ENCODE results near the gene DUSP8. TPM values are rescaled to one million over a fixed set of nuclear protein-coding genes. Genes with fewer than 3 reads are reported as not detected.

Gene DUSP8
- total RNA-seq, 2 experiments from 2014 or later, result 1.4 to 2.0 TPM

- intact Hi-C loops (cut with micrococcal nuclease), result no loop called here
- no peak for ATAC-seq
- POLR2A ChIA-PET, result interaction anchor here (0.5 to 1.1 kb wide), 2 partner anchors 34 to 76 kb away, joined by 3 to 5 read pairs; no protein-coding TSS in a partner anchor
- no peak for DNase-seq
- H3K4me1 Mint-ChIP-seq (ENCODE audit: low read depth), result peaks cover 41% of the 10 kb centered on the region
- H3K36me3 Mint-ChIP-seq (ENCODE audit: low read depth), result no peaks in the 10 kb centered on the region
- no peak overlapping the region for H3K27ac Mint-ChIP-seq
- H3K27me3 Mint-ChIP-seq, result no peaks in the 10 kb centered on the region
- no peak overlapping the region for H3K4me3 Mint-ChIP-seq
- CTCF ChIA-PET, result interaction anchor here (0.8 to 1.7 kb wide), 3 partner anchors 9 to 52 kb away, joined by 3 to 10 read pairs (median 5); no protein-coding TSS in a partner anchor
- no peaks in the 10 kb centered on the region for H3K9me3 Mint-ChIP-seq
- TF ChIP-seq CTCF (IDR thresholded peaks at IDR 0.05), result no peak
Observed at GRCh38 chr11:1523077-1523476, 49.0 kb downstream of the DUSP8 start.

- Mint-ChIP-seq H3K36me3 (ENCODE audit: low read depth) (no peaks in the 10 kb centered on the region), H3K27me3 (no peaks in the 10 kb centered on the region), H3K9me3 (no peaks in the 10 kb centered on the region), H3K27ac (no peak overlapping the region), H3K4me1 (ENCODE audit: low read depth) (peaks cover 45% of the 10 kb centered on the region), H3K4me3 (no peak overlapping the region)
- ChIA-PET POLR2A (no interaction called here), CTCF (interaction anchor here (1.5 kb wide), 1 partner anchor 25 kb away, joined by 4 read pairs; no protein-coding TSS in a partner anchor)
- DNase-seq (no peak), ATAC-seq (no peak)
- no peak for TF ChIP-seq CTCF (IDR thresholded peaks at IDR 0.05)
- intact Hi-C loops (cut with micrococcal nuclease), result no loop called here
Observed at GRCh38 chr11:1522081-1522424, 50.0 kb downstream of the DUSP8 start.

- H3K9me3 Mint-ChIP-seq, result no peaks in the 10 kb centered on the region
- ATAC-seq (no peak), DNase-seq (no peak)
- H3K4me3 Mint-ChIP-seq, result no peak overlapping the region
- peaks cover 47% of the 10 kb centered on the region for H3K4me1 Mint-ChIP-seq (ENCODE audit: low read depth)
- TF ChIP-seq CTCF (IDR thresholded peaks at IDR 0.05), result no peak
- H3K27ac Mint-ChIP-seq, result no peak overlapping the region
- ChIA-PET CTCF (interaction anchor here (1.5 kb wide), 2 partner anchors 25 to 228 kb away, joined by 3 to 4 read pairs; no protein-coding TSS in a partner anchor), POLR2A (no interaction called here)
- intact Hi-C loops (cut with micrococcal nuclease), result no loop called here
- no peaks in the 10 kb centered on the region for H3K27me3 Mint-ChIP-seq
- no peaks in the 10 kb centered on the region for H3K36me3 Mint-ChIP-seq (ENCODE audit: low read depth)
Observed at GRCh38 chr11:1521382-1522080, 50.5 kb downstream of the DUSP8 start.

- no peak for DNase-seq
- no peak overlapping the region for H3K27ac Mint-ChIP-seq
- peaks cover 50% of the 10 kb centered on the region for H3K4me1 Mint-ChIP-seq (ENCODE audit: low read depth)
- H3K27me3 Mint-ChIP-seq, result no peaks in the 10 kb centered on the region
- no peaks in the 10 kb centered on the region for H3K9me3 Mint-ChIP-seq
- CTCF ChIA-PET, result interaction anchor here (1.5 kb wide), 2 partner anchors 26 to 227 kb away, joined by 3 to 4 read pairs; no protein-coding TSS in a partner anchor
- H3K4me3 Mint-ChIP-seq, result no peak overlapping the region
- POLR2A ChIA-PET, result no interaction called here
- intact Hi-C loops (cut with micrococcal nuclease), result no loop called here
- no peak for ATAC-seq
- no peaks in the 10 kb centered on the region for H3K36me3 Mint-ChIP-seq (ENCODE audit: low read depth)
- no peak for TF ChIP-seq CTCF (IDR thresholded peaks at IDR 0.05)
Observed at GRCh38 chr11:1520663-1521267, 51.3 kb downstream of the DUSP8 start.

GRCh38 chr11:1520209-1520662, 51.8 kb downstream of the DUSP8 start:
- DNase-seq (no peak), ATAC-seq (no peak)
- H3K27ac Mint-ChIP-seq, result no peak overlapping the region
- H3K36me3 Mint-ChIP-seq (ENCODE audit: low read depth), result no peaks in the 10 kb centered on the region
- intact Hi-C loops (cut with micrococcal nuclease), result no loop called here
- H3K4me3 Mint-ChIP-seq, result no peak overlapping the region
- no peaks in the 10 kb centered on the region for H3K9me3 Mint-ChIP-seq
- no peaks in the 10 kb centered on the region for H3K27me3 Mint-ChIP-seq
- ChIA-PET CTCF (interaction anchor here (1.4 to 1.5 kb wide), 2 partner anchors 9 to 227 kb away, joined by 3 read pairs; no protein-coding TSS in a partner anchor), POLR2A (no interaction called here)
- H3K4me1 Mint-ChIP-seq (ENCODE audit: low read depth), result peaks cover 50% of the 10 kb centered on the region
- TF ChIP-seq CTCF (IDR thresholded peaks at IDR 0.05), result no peak
